ENCODE measurements around the gene ERF.

Gene ERF

GRCh38 chr19:42206871-42207755, 47.8 kb downstream of the ERF start:
- no peak for DNase-seq

DNA sequence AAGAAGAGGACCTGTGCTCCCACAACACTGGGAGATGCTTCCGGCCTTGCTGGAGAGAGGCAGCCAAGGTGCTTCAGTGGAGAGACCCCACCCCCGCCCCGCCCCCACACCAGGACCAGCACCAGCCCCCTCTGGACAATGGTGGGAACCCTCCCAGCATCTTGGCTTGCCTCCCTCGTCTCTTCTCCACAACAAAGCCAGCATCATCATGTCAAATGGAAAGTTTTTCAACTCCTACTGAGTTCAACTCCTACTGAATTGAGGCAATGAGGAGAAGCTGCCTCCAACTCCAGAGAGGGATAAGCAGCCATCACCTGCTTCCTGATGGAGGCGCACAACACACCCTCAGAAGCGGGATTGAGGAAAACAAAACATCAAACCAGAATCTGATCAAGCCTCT, 50.3 kb downstream of the ERF start:
- DNase-seq, result no peak

DNA sequence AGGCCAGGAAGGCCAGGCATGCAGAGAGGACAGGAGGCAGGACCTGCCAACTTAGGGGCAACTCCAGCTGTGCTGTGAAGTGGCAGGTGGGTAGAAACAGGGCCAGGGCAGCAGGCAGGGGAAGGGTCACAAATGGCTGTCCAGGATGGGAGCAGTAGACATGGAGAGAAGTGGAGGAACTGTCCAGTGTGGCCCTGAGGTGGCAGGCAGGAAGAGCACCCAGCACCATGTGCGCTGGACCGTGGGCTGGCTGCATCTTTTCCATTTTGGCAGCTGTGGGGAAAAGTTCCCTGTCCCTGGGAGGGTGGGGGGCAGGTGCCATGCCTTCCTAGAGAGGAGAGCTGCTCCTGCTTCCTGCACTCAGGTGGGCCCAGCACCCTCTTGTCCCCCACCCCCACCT, 51.2 kb downstream of the ERF start:
- DNase-seq, result no peak

DNA sequence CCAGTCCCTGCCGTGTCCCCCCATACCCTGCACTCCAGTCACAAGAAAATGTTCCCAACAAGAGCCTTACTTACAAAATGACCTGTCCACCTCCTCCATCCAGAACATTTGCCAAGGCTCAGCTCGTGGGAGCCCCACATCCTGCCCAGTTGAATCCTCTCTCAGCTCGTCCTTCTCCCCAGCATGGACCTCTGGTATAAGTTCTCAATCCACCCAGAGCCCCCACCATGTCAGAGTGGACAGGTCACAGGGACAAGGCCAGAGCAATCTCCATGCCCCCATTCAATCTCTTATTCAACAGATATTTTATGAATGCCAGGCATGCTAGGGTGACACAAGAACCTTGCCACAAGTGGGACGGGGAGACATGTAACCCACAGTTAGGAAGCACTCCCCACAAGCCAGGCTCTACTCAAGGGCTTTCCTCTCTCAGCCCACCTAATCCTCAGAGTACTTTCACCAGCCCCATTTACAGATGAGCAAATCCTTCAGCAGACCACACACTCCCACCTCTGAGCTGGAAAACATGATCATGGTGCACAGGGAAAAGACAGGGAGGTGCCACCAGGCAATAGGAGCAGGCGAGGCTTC, 52.5 kb downstream of the ERF start:
- DNase-seq, result no peak

GRCh38 chr19:42201489-42202289, 53.2 kb downstream of the ERF start:
- no peak for DNase-seq

- no peak for DNase-seq
Observed at GRCh38 chr19:42200116-42200715, 54.7 kb downstream of the ERF start.

- no peak for DNase-seq
Observed at GRCh38 chr19:42199440-42200115, 55.4 kb downstream of the ERF start.

- DNase-seq, result no peak
Observed at GRCh38 chr19:42198676-42199439, 56.1 kb downstream of the ERF start.

All from NCI-H510A (cell line).